B cell (primary cell): ENCODE results near the gene KMT2D. TPM values are rescaled to one million over a fixed set of nuclear protein-coding genes. Genes with fewer than 3 reads are reported as not detected.
A peak's percentile ranks its signal among the peaks of the same experiment; 100 is the strongest.

Experiments used
- ATAC-seq: fragments of 200-7000 bp; cut with Tn5 transposase; one replicate; pipeline ENCODE4 v1.10.0; 2021; ENCODE audit warnings: low read depth, mild to moderate bottlenecking, moderate number of reproducible peaks, moderate library complexity
- CTCF ChIA-PET: fragments of 350-600 bp; sonication (Branson Sonifier 250); formaldehyde crosslinking; loops from one replicate; lab custom pipeline; 2021; ENCODE audit warnings: antibody characterized with exemption, inconsistent platforms; lab: Charles Lee
- POLR2A ChIA-PET: fragments of 350-600 bp; sonication (Branson Sonifier 250); formaldehyde crosslinking; loops from one replicate; lab custom pipeline; 2021; ENCODE audit warnings: antibody characterized with exemption; lab: Charles Lee
- DNase-seq: peaks from one replicate; pipeline ENCODE4 v3.0.0; 2013
- H2AFZ ChIP-seq: 2 replicates; pipeline ENCODE4 v1.6.1; 2012; ENCODE audit warnings: mild to moderate bottlenecking, low read depth, low read length; ENCODE audit not compliant: insufficient read depth, poor library complexity, severe bottlenecking
- H3K27ac ChIP-seq, 2 donors: 1 replicate in 1 of 2; 2 replicates in 1 of 2; pipeline ENCODE4 v1.5.1; 2012 to 2013; ENCODE audit warnings: low read length in 2 of 2, mild to moderate bottlenecking in 2 of 2, moderate library complexity in 1 of 2
- H3K27me3 ChIP-seq, 4 experiments: fragments of 200-600 bp in 1 of 4; sonication (generic) in 1 of 4; replicated peaks in 1 of 4; 1 replicate in 2 of 4; 2 replicates in 2 of 4; pipeline versions ENCODE4 v1.6.1 to v1.7.0; 2013 to 2016; ENCODE audit warnings: low read length in 3 of 4, mild to moderate bottlenecking in 2 of 4, mixed read lengths in 1 of 4, moderate library complexity in 1 of 4; ENCODE audit not compliant: insufficient read depth in 4 of 4, control insufficient read depth in 3 of 4; ENCODE audit errors: control extremely low read depth in 1 of 4
- H3K36me3 ChIP-seq, 2 experiments: replicated peaks in 1 of 2; 1 replicate in 1 of 2; 2 replicates in 1 of 2; pipeline versions ENCODE4 v1.6.1 to v1.7.1; 2013; ENCODE audit warnings: low read length in 1 of 2; ENCODE audit not compliant: insufficient read depth in 2 of 2, control insufficient read depth in 1 of 2; ENCODE audit errors: control extremely low read depth in 1 of 2, extremely low read depth in 1 of 2
- H3K4me1 ChIP-seq, 2 donors: fragments of 200-600 bp in 1 of 2; sonication (generic) in 1 of 2; 1 replicate in 1 of 2; 2 replicates in 1 of 2; pipeline versions ENCODE4 v1.5.1 to v1.6.1; 2013 to 2017; ENCODE audit warnings: low read length in 2 of 2; ENCODE audit not compliant: control insufficient read depth in 2 of 2, insufficient read depth in 2 of 2
- H3K4me2 ChIP-seq: replicated peaks from 2 replicates; pipeline ENCODE3; 2012; ENCODE audit warnings: mild to moderate bottlenecking, low read depth, low read length; ENCODE audit not compliant: poor library complexity, severe bottlenecking
- H3K4me3 ChIP-seq, 5 experiments: fragments of 200-600 bp in 1 of 5; sonication (generic) in 1 of 5; 1 replicate in 3 of 5; 2 replicates in 2 of 5; pipeline versions ENCODE4 v1.5.1 to v1.7.0; 2011 to 2016; ENCODE audit warnings: low read length in 4 of 5, mild to moderate bottlenecking in 4 of 5, low read depth in 2 of 5, control low read depth in 1 of 5, moderate library complexity in 1 of 5; ENCODE audit not compliant: insufficient read depth in 1 of 5; ENCODE audit errors: control extremely low read depth in 1 of 5, extremely low read depth in 1 of 5
- H3K79me2 ChIP-seq: fragments of 200-600 bp; sonication (generic); one replicate; pipeline ENCODE4 v1.6.0; 2016; ENCODE audit warnings: low read length; ENCODE audit not compliant: control insufficient read depth, insufficient read depth
- H3K9ac ChIP-seq: fragments of 200-600 bp; sonication (generic); 2 replicates; pipeline ENCODE4 v1.6.1; 2017; ENCODE audit warnings: mild to moderate bottlenecking, low read length, moderate library complexity
- H3K9me3 ChIP-seq, 3 donors: one replicate each; pipeline versions ENCODE4 v1.6.1 to v1.7.1; 2013; ENCODE audit warnings: low read length in 2 of 3; ENCODE audit not compliant: control insufficient read depth in 2 of 3, insufficient read depth in 1 of 3; ENCODE audit errors: control extremely low read depth in 1 of 3
- H4K20me1 ChIP-seq: 2 replicates; pipeline ENCODE4 v1.6.0; 2012; ENCODE audit warnings: mild to moderate bottlenecking, low read length; ENCODE audit not compliant: insufficient read depth, control insufficient read depth, poor library complexity, severe bottlenecking
- H3K27ac Mint-ChIP-seq: one replicate; pipeline ENCODE4 v1.8.0; 2021; ENCODE audit warnings: mixed read lengths
- H3K27me3 Mint-ChIP-seq: one replicate; pipeline ENCODE4 v1.8.0; 2021; ENCODE audit warnings: mixed read lengths
- H3K4me1 Mint-ChIP-seq: one replicate; pipeline ENCODE4 v1.8.0; 2021; ENCODE audit warnings: mixed read lengths
- H3K4me3 Mint-ChIP-seq: one replicate; pipeline ENCODE4 v1.8.0; 2021; ENCODE audit warnings: mixed read lengths
- H3K9me3 Mint-ChIP-seq: one replicate; pipeline ENCODE4 v1.8.0; 2022; ENCODE audit warnings: mixed read lengths; ENCODE audit not compliant: insufficient read depth
- EZH2 ChIP-seq: IDR thresholded peaks from 2 replicates; pipeline ENCODE4 v1.6.1; 2012; ENCODE audit warnings: borderline replicate concordance, low read depth, mild to moderate bottlenecking, moderate library complexity, low read length; ENCODE audit not compliant: insufficient read depth, poor library complexity, severe bottlenecking
- WGBS: methylation state at CpG from one replicate; pipeline ENCODE4 v1.1.5; 2013; ENCODE audit warnings: missing lambda C conversion rate; ENCODE audit not compliant: insufficient coverage; 5-methylcytosine and 5-hydroxymethylcytosine counted together
- intact Hi-C: fragments of 100-400 bp; cut with micrococcal nuclease; formaldehyde crosslinking; loops from one replicate; pipeline ENCODE4 v1.10.0; 2022
- polyA plus RNA-seq: library from polyadenylated mRNA; depleted of rRNA; stranded (reverse); fragments of >200 nt; gene quantifications from 2 replicates; pipeline ENCODE4 v1.2.3, GENCODE V29; 2012
- total RNA-seq, 2 donors: library from RNA; stranded (reverse); fragments of 120-200 nt in 1 of 2; gene quantifications; 1 replicate in 1 of 2; 2 replicates in 1 of 2; pipeline versions ENCODE4 v1.2.3 to v1.2.4, GENCODE V29; 2013 to 2022
- TF ChIP-seq, protein P1 (sequence below): fragments of 200-600 bp; IDR thresholded peaks from one replicate; pipeline ENCODE4 v1.8.0; 2022; ENCODE audit warnings: antibody characterized with exemption, mild to moderate bottlenecking

Gene KMT2D
- total and polyA plus RNA-seq, 2 donors (not counting 1 experiment from before 2014, with no cell fraction given), result 64.0 to 179 TPM

GRCh38 chr12:49092086-49092815 is 31.7 kb upstream of the KMT2D start:
- ChIA-PET POLR2A (interaction anchor here (0.6 to 1.4 kb wide), 3 partner anchors 42 to 143 kb away, joined by 3 to 6 read pairs (median 4); no protein-coding TSS in a partner anchor), CTCF (interaction anchor here (0.6 to 11.5 kb wide), 19 partner anchors 8 to 143 kb away, joined by 3 to 199 read pairs (median 3); partner anchors contain the start of gene RHEBL1)
- no peaks in the 10 kb centered on the region for H3K79me2 ChIP-seq
- H3K27me3 Mint-ChIP-seq, result peaks cover 54% of the 10 kb centered on the region
- peaks cover 15% of the 10 kb centered on the region for H4K20me1 ChIP-seq
- peaks cover 62 to 64% of the 10 kb centered on the region in 2 donors for H3K4me1 ChIP-seq
- ATAC-seq, result peak; percentile 37
- peak overlapping the region; percentile 20 for H3K9ac ChIP-seq
- H3K27me3 ChIP-seq, result peaks cover 0 to 76% (median 49%) of the 10 kb centered on the region in 4 experiments
- no peaks in the 10 kb centered on the region for H3K9me3 Mint-ChIP-seq
- H3K4me3 ChIP-seq, result peak overlapping the region in 3 of 5 experiments; percentile 13 to 23 (median 20)
- peak overlapping the region; percentile 65 for H3K4me2 ChIP-seq
- peak overlapping the region; percentile 73 for H3K4me3 Mint-ChIP-seq
- peak overlapping the region; percentile 47 for H2AFZ ChIP-seq
- H3K4me1 Mint-ChIP-seq, result peaks cover 55% of the 10 kb centered on the region
- intact Hi-C loops, result loop anchor here (1.0 to 10.0 kb wide), 3 partner anchors 28 to 253 kb away; partner anchors contain the start of gene DNAJC22
- H3K27ac ChIP-seq, result no peak overlapping the region
- peaks cover 0 to 27% (median 0%) of the 10 kb centered on the region in 3 donors for H3K9me3 ChIP-seq
- H3K27ac Mint-ChIP-seq, result no peak overlapping the region
- WGBS, result 9% methylated on average over 28 of the region's 32 CpGs
- TF ChIP-seq EZH2, result no peak
- TF ChIP-seq, protein P1, sequence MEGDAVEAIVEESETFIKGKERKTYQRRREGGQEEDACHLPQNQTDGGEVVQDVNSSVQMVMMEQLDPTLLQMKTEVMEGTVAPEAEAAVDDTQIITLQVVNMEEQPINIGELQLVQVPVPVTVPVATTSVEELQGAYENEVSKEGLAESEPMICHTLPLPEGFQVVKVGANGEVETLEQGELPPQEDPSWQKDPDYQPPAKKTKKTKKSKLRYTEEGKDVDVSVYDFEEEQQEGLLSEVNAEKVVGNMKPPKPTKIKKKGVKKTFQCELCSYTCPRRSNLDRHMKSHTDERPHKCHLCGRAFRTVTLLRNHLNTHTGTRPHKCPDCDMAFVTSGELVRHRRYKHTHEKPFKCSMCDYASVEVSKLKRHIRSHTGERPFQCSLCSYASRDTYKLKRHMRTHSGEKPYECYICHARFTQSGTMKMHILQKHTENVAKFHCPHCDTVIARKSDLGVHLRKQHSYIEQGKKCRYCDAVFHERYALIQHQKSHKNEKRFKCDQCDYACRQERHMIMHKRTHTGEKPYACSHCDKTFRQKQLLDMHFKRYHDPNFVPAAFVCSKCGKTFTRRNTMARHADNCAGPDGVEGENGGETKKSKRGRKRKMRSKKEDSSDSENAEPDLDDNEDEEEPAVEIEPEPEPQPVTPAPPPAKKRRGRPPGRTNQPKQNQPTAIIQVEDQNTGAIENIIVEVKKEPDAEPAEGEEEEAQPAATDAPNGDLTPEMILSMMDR, result peak; percentile 65
- H3K36me3 ChIP-seq, result peaks cover 0 to 2% of the 10 kb centered on the region in 2 experiments
- peak; percentile 77 for DNase-seq

DNA sequence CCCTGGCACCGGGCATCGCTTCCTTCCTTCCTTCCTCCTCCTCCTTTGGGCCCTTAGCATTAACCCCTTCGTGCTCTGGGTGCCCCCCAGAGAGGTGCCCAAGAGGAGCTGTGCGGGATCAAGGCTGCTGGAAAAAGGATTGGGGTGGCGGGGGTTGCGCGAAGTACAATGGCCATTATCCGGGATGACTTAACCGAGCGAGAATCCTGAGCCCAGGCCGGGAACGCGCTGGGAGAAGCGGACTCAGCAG is 31.2 kb upstream of the KMT2D start:
- H3K4me1 Mint-ChIP-seq, result peaks cover 55% of the 10 kb centered on the region
- 4% methylated on average over 11 of the region's 14 CpGs for WGBS
- ATAC-seq, result no peak
- no peak overlapping the region for H3K27ac ChIP-seq
- no peaks in the 10 kb centered on the region for H3K36me3 ChIP-seq
- peak overlapping the region in 3 of 5 experiments; percentile 13 to 23 (median 20) for H3K4me3 ChIP-seq
- no peak for DNase-seq
- H3K27me3 ChIP-seq, result peaks cover 0 to 76% (median 49%) of the 10 kb centered on the region in 4 experiments
- peak overlapping the region; percentile 73 for H3K4me3 Mint-ChIP-seq
- intact Hi-C loops, result loop anchor here (1.0 to 10.0 kb wide), 3 partner anchors 27 to 253 kb away; partner anchors contain the start of gene DNAJC22
- peak overlapping the region; percentile 20 for H3K9ac ChIP-seq
- ChIA-PET CTCF (interaction anchor here (0.6 to 11.5 kb wide), 16 partner anchors 8 to 143 kb away, joined by 3 to 199 read pairs (median 4); partner anchors contain the start of gene RHEBL1), POLR2A (interaction anchor here (1.4 kb wide), 1 partner anchor 143 kb away, joined by 6 read pairs; no protein-coding TSS in a partner anchor)
- peaks cover 0 to 27% (median 0%) of the 10 kb centered on the region in 3 donors for H3K9me3 ChIP-seq
- H3K27ac Mint-ChIP-seq, result no peak overlapping the region
- H3K4me1 ChIP-seq, result peaks cover 62 to 64% of the 10 kb centered on the region in 2 donors
- TF ChIP-seq EZH2, result peak; percentile 36
- TF ChIP-seq, protein P1, result no peak
- no peaks in the 10 kb centered on the region for H3K9me3 Mint-ChIP-seq
- peaks cover 54% of the 10 kb centered on the region for H3K27me3 Mint-ChIP-seq
- H3K79me2 ChIP-seq, result no peaks in the 10 kb centered on the region
- peaks cover 15% of the 10 kb centered on the region for H4K20me1 ChIP-seq
- peak overlapping the region; percentile 65 for H3K4me2 ChIP-seq
- peak overlapping the region; percentile 47 for H2AFZ ChIP-seq
